HL-60 (cell line): Measurements from ENCODE around the gene TATDN2.

ENCODE experiments used
- GABPA ChIP-seq: IDR thresholded peaks from 2 replicates; pipeline ENCODE4 v1.6.1; 2012; ENCODE audit warnings: low read depth
- TF ChIP-seq, protein P1 (sequence below): IDR thresholded peaks from one replicate; pipeline ENCODE4 v1.5.1; 2011; ENCODE audit warnings: low read length, control low read depth, inconsistent platforms; ENCODE audit not compliant: insufficient read depth
- TF ChIP-seq, protein P2 (sequence below): IDR thresholded peaks from 2 replicates; pipeline ENCODE4 v1.6.1; 2012; ENCODE audit warnings: low read depth; ENCODE audit not compliant: insufficient replicate concordance

DNA sequence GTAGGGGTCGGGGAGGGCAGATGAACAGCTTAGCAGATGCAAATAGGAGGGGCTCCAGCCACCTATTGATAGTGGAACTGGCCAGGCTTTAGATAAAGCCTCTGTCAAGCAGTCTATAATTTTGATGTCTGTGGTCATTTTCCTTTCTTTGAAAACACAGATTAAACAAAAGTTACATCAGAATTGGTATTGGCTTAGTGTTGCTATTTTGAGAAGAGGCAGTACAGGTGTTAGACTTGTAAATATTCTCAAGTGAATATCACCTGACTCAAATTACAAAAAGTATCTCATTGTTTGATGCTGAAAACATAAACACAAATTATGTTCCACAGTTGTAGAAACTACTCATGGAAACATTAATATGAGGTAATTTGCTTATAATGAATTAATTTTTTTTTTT is 26.3 kb downstream of the TATDN2 start:
- TF ChIP-seq, protein P1, sequence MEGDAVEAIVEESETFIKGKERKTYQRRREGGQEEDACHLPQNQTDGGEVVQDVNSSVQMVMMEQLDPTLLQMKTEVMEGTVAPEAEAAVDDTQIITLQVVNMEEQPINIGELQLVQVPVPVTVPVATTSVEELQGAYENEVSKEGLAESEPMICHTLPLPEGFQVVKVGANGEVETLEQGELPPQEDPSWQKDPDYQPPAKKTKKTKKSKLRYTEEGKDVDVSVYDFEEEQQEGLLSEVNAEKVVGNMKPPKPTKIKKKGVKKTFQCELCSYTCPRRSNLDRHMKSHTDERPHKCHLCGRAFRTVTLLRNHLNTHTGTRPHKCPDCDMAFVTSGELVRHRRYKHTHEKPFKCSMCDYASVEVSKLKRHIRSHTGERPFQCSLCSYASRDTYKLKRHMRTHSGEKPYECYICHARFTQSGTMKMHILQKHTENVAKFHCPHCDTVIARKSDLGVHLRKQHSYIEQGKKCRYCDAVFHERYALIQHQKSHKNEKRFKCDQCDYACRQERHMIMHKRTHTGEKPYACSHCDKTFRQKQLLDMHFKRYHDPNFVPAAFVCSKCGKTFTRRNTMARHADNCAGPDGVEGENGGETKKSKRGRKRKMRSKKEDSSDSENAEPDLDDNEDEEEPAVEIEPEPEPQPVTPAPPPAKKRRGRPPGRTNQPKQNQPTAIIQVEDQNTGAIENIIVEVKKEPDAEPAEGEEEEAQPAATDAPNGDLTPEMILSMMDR, result no peak
- TF ChIP-seq, protein P2, sequence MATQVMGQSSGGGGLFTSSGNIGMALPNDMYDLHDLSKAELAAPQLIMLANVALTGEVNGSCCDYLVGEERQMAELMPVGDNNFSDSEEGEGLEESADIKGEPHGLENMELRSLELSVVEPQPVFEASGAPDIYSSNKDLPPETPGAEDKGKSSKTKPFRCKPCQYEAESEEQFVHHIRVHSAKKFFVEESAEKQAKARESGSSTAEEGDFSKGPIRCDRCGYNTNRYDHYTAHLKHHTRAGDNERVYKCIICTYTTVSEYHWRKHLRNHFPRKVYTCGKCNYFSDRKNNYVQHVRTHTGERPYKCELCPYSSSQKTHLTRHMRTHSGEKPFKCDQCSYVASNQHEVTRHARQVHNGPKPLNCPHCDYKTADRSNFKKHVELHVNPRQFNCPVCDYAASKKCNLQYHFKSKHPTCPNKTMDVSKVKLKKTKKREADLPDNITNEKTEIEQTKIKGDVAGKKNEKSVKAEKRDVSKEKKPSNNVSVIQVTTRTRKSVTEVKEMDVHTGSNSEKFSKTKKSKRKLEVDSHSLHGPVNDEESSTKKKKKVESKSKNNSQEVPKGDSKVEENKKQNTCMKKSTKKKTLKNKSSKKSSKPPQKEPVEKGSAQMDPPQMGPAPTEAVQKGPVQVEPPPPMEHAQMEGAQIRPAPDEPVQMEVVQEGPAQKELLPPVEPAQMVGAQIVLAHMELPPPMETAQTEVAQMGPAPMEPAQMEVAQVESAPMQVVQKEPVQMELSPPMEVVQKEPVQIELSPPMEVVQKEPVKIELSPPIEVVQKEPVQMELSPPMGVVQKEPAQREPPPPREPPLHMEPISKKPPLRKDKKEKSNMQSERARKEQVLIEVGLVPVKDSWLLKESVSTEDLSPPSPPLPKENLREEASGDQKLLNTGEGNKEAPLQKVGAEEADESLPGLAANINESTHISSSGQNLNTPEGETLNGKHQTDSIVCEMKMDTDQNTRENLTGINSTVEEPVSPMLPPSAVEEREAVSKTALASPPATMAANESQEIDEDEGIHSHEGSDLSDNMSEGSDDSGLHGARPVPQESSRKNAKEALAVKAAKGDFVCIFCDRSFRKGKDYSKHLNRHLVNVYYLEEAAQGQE, result no peak
- no peak for TF ChIP-seq GABPA
